ENCODE measurements around the gene INO80. TPM values are rescaled to one million over a fixed set of nuclear protein-coding genes. Genes with fewer than 3 reads are reported as not detected.

The INO80 gene
- total RNA-seq, 4 donors from 2014 or later: 27.9 to 31.6 (median 28.4) TPM

DNA sequence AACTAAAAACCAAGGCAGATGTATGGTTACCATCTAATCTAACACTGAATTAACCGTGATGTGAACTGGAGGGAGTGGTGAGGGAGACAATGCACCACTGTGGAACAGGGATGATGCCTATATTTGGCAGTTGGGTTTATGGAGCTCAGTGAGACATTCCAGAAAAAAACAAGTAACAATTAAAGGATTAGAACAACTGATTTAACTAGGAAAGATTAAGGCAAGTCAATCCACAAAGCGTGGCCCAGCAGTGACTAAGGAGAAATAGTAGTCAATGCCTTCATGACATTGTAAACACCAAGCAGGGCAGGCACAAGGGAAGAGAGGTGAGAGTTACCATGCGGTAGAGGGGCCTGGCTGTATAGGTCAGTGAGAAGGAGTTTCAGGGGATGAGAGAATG lies 124.7 kb downstream of the INO80 start:
- DNase-seq (ENCODE audit: low spot score) (no peak), ATAC-seq (ENCODE audit: low FRiP score) (no peak)
- TF ChIP-seq, protein P1, sequence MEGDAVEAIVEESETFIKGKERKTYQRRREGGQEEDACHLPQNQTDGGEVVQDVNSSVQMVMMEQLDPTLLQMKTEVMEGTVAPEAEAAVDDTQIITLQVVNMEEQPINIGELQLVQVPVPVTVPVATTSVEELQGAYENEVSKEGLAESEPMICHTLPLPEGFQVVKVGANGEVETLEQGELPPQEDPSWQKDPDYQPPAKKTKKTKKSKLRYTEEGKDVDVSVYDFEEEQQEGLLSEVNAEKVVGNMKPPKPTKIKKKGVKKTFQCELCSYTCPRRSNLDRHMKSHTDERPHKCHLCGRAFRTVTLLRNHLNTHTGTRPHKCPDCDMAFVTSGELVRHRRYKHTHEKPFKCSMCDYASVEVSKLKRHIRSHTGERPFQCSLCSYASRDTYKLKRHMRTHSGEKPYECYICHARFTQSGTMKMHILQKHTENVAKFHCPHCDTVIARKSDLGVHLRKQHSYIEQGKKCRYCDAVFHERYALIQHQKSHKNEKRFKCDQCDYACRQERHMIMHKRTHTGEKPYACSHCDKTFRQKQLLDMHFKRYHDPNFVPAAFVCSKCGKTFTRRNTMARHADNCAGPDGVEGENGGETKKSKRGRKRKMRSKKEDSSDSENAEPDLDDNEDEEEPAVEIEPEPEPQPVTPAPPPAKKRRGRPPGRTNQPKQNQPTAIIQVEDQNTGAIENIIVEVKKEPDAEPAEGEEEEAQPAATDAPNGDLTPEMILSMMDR (IDR thresholded peaks at IDR 0.05): no peak

DNA sequence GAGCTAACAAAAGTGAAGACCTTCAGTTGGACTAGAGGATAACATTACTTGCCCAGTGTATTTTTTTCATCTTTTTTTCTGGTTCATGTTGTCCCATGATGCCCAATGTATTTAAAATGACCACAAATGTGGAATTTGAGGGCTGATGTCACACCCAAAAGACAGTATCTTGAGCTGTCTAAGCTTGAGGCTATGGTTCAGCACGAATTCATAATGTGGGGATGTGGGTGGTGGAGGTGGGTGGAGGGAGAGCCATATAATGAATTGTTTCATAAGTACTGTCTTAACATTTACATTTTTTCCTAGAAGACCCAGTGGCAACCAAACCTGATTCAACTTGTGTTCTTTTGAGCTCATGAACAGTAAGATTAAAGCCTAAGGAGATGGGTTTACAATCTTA lies 125.3 kb downstream of the INO80 start:
- TF ChIP-seq, protein P1 (IDR thresholded peaks at IDR 0.05): no peak
- DNase-seq (ENCODE audit: low spot score) (no peak), ATAC-seq (ENCODE audit: low FRiP score) (no peak)

DNA sequence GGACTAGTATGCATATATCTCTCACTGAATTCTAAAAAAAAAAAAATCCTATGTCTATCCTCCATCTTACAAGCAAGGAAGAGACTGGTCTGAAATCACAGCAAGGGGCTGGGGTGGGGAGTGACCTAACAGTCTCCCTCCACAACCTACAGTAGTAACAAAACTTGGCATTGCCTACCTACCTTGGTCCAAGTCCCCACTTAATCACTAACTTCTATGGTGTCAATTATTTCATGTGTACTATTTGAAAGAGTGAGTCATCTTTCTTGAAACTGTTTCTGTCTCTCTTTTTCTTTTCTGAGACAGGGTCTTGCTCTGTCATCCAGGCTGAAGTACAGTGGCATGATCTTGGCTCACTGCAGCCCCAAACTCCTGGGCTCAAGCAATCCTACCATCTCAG lies 126.0 kb downstream of the INO80 start:
- TF ChIP-seq, protein P1 (IDR thresholded peaks at IDR 0.05): no peak
- DNase-seq (ENCODE audit: low spot score) (no peak), ATAC-seq (ENCODE audit: low FRiP score) (no peak)

DNA sequence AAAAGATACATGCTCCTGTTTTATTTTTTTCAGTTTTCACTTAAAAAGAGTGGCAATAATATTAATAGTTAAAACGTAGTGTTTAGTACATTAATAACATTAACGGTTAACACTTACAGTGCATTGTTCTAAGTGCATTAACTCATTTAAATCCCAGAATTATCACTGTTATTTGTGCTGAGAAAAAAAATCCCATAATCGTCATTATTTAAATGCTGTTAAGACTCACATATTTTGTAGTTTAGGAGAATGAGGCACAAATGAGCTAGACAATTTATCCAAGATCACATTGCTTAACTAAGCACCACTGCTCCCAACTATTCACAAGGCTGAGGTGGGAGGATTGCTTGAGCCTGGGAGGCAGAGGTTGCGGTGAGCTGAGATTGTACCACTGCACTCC lies 127.9 kb downstream of the INO80 start:
- ATAC-seq (ENCODE audit: low FRiP score) (no peak), DNase-seq (ENCODE audit: low spot score) (no peak)
- TF ChIP-seq, protein P1 (IDR thresholded peaks at IDR 0.05): no peak

DNA sequence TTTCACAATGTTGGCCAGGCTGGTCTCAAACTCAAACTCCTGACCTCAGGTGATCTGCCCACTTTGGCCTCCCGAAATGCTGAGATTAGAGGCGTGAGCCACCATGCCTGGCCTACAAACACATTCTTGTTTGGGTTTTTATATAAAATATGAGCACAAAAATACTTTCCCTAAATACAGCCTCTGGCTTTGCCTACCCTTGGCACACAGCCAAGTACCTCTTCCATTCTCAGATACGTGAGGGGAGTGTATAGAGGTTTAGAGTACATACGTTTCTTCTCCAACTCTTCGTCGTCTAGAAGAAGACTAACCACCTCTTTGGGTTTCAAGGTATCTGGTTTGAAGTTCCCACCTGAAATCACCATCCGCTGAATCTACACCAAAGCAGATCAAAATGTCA lies 129.3 kb downstream of the INO80 start:
- DNase-seq (ENCODE audit: low spot score) (no peak), ATAC-seq (ENCODE audit: low FRiP score) (no peak)
- TF ChIP-seq, protein P1 (IDR thresholded peaks at IDR 0.05): no peak

DNA sequence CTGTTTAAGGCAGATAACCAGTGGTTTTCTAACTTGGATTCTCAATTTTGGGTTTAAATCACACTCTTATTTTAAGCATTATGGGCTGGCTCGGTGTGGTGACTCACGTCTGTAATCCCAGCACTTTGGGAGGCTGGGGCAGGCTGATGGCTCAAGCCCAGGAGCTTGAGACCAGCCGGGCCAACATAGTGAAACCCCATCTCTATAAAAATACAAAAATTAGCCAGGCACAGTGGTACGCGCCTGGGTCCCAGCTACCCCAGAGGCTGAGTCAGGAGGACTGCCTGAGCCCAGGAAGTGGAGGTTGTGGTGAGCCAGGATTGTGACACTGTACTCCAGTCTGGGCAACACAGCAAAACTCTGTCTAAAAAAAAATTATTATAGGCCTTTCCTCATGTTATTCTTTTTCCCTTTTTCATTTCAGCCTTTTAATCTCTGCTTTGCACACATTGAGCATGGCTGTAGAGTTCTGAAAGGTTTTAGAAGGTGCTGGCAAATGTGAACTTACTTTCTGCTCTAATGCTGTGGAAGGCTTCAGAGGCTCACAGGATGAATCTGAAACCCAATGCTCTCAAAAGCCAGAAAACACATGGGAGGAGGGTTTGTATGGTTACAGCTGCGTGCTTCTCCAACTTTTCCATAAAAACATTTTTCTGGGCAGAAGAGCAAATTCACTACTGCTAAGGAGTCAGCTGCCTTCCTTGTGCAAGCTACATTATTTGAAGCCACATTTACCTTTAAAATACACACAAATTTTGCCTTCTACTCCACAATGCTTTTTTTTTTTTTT lies 130.3 kb downstream of the INO80 start:
- TF ChIP-seq, protein P1 (IDR thresholded peaks at IDR 0.05): no peak
- DNase-seq (ENCODE audit: low spot score): no peak
- ATAC-seq (ENCODE audit: low FRiP score): no peak

DNA sequence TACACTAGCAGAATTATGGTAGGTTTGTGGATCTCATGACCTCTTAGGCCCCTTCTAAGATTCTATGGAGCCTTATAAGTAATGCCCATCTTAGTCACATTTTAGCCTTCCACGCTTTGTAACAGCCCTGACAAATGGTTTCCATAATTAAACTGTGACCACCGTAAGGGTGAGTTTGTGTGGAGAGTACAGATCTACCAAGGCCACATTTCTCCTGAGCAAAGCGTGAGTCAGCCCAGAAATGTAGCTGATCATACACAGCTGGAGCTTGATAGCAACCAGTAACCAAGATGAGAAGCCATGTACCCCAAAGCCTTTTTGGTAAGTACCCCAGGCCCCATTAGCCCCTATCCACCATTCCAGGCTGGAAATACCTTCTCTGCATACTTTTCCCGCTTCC lies 131.1 kb downstream of the INO80 start:
- TF ChIP-seq, protein P1 (IDR thresholded peaks at IDR 0.05): no peak
- ATAC-seq (ENCODE audit: low FRiP score) (no peak), DNase-seq (ENCODE audit: low spot score) (no peak)
